Keratinocyte (primary cell): ENCODE data around the gene GEN1. TPM values are rescaled to one million over a fixed set of nuclear protein-coding genes. Genes with fewer than 3 reads are reported as not detected.

Experiments
- DNase-seq: peaks from one replicate; pipeline ENCODE4 v3.0.0-alpha.2; 2011; ENCODE audit warnings: low read depth, missing footprints, low spot score
- FAIRE-seq: peaks from 2 replicates; lab custom pipeline; 2011; peaks lifted over from hg19 to GRCh38; lab: Jason Lieb, UNC
- H2AFZ ChIP-seq: 2 replicates; pipeline ENCODE4 v1.6.0; 2012; ENCODE audit warnings: low read length, control low read depth, inconsistent platforms; ENCODE audit not compliant: control insufficient read depth
- H3K27ac ChIP-seq: 2 replicates; pipeline ENCODE4 v1.5.1; 2011; ENCODE audit warnings: low read length; ENCODE audit not compliant: control insufficient read depth, insufficient read depth
- H3K27me3 ChIP-seq: 3 replicates; pipeline ENCODE4 v1.6.0; 2011; ENCODE audit warnings: low read length; ENCODE audit not compliant: control insufficient read depth, insufficient read depth; ENCODE audit errors: extremely low read depth
- H3K36me3 ChIP-seq, 2 experiments: 2 replicates in 1 of 2; 3 replicates in 1 of 2; pipeline ENCODE4 v1.5.1; 2011; ENCODE audit warnings: low read length in 2 of 2, mild to moderate bottlenecking in 1 of 2; ENCODE audit not compliant: control insufficient read depth in 2 of 2, insufficient read depth in 2 of 2; ENCODE audit errors: extremely low read depth in 1 of 2
- H3K4me1 ChIP-seq: 3 replicates; pipeline ENCODE4 v1.5.1; 2011; ENCODE audit warnings: low read length; ENCODE audit not compliant: control insufficient read depth, insufficient read depth; ENCODE audit errors: extremely low read depth
- H3K4me2 ChIP-seq: 3 replicates; pipeline ENCODE4 v1.6.0; 2011; ENCODE audit warnings: low read depth, low read length; ENCODE audit not compliant: control insufficient read depth, insufficient read depth; ENCODE audit errors: extremely low read depth
- H3K4me3 ChIP-seq, 3 experiments: fragments of 200-600 bp in 1 of 3; sonication (generic) in 1 of 3; 2 replicates in 2 of 3; 3 replicates in 1 of 3; pipeline ENCODE4 v1.5.1; 2011 to 2016; ENCODE audit warnings: low read length in 3 of 3, mild to moderate bottlenecking in 3 of 3, control low read depth in 2 of 3, inconsistent platforms in 1 of 3, low read depth in 1 of 3, mixed read lengths in 1 of 3, mixed run types in 1 of 3, moderate library complexity in 1 of 3; ENCODE audit not compliant: control insufficient read depth in 2 of 3, insufficient read depth in 2 of 3; ENCODE audit errors: extremely low read depth in 1 of 3
- H3K79me2 ChIP-seq: 2 replicates; pipeline ENCODE4 v1.6.0; 2012; ENCODE audit warnings: low read length; ENCODE audit not compliant: control insufficient read depth, insufficient read depth
- H3K9ac ChIP-seq: 3 replicates; pipeline ENCODE4 v1.6.0; 2011; ENCODE audit warnings: low read length; ENCODE audit not compliant: control insufficient read depth, insufficient read depth; ENCODE audit errors: extremely low read depth
- H3K9me1 ChIP-seq: 3 replicates; pipeline ENCODE4 v1.6.0; 2011; ENCODE audit warnings: low read length; ENCODE audit not compliant: control insufficient read depth, insufficient read depth; ENCODE audit errors: extremely low read depth
- H3K9me3 ChIP-seq: 2 replicates; pipeline ENCODE4 v1.5.1; 2012; ENCODE audit warnings: low read depth, low read length; ENCODE audit not compliant: control insufficient read depth
- H4K20me1 ChIP-seq: 3 replicates; pipeline ENCODE4 v1.6.0; 2011; ENCODE audit warnings: low read length; ENCODE audit not compliant: control insufficient read depth, insufficient read depth; ENCODE audit errors: extremely low read depth
- EZH2 ChIP-seq: IDR thresholded peaks from one replicate; pipeline ENCODE4 v1.6.1; 2012; ENCODE audit warnings: inconsistent platforms, mild to moderate bottlenecking, low read length, moderate library complexity
- dilution Hi-C: fragments of 300-500 bp; cut with MboI; formaldehyde crosslinking; loops from one replicate; pipeline ENCODE4 v1.7.0; 2020; ENCODE audit warnings: low sequenced_read_pairs; ENCODE audit not compliant: extremely low pct_ligation_motif_present
- polyA plus RNA-seq, 5 experiments: library from polyadenylated mRNA; depleted of rRNA in 3 of 5; stranded (reverse) in 3 of 5; stranded (forward) in 1 of 5; unstranded in 1 of 5; fragments of >200 nt; gene quantifications; 1 replicate in 1 of 5; 2 replicates in 3 of 5; 3 replicates in 1 of 5; pipeline versions ENCODE4 v1.2.1 to v1.2.3, GENCODE V29; 2011 to 2012; ENCODE audit warnings: missing spikeins in 2 of 5, low read depth in 1 of 5, low replicate concordance in 1 of 5
- TF ChIP-seq, protein P1 (sequence below), 3 experiments: IDR thresholded peaks in 1 of 3; conservative IDR thresholded peaks in 1 of 3; optimal IDR thresholded peaks in 1 of 3; 2 replicates in 2 of 3; 3 replicates in 1 of 3; pipeline versions ENCODE3 to v1.5.1; 2011; ENCODE audit warnings: low read length in 3 of 3, mild to moderate bottlenecking in 3 of 3, moderate library complexity in 2 of 3, control low read depth in 1 of 3, inconsistent platforms in 1 of 3; ENCODE audit not compliant: insufficient read depth in 2 of 3; ENCODE audit errors: extremely low read depth in 1 of 3

Gene GEN1
- polyA plus RNA-seq, 1 donor (not counting 4 experiments of a cell fraction or from before 2014, with no cell fraction given): 17.2 TPM

DNA sequence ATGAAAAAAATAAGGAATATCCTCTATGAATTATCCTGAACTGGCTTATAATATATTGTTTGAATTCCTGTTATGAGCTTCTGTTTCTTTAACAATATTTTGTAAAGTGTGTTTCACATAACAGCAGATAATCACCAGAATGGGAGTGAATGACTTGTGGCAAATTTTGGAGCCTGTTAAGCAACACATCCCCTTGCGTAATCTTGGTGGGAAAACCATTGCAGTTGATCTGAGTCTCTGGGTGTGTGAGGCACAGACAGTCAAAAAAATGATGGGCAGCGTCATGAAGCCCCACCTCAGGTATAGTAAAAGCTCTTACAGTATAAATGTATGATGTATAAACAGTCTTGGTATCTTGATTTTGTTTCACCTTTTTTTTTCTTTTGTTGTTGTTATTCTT lies 5.9 kb downstream of the GEN1 start:
- Histone ChIP-seq H3K4me2 (no peak overlapping the region), H3K9me3 (no peaks in the 10 kb centered on the region), H4K20me1 (no peaks in the 10 kb centered on the region), H3K79me2 (peaks cover 53% of the 10 kb centered on the region), H3K9ac (no peak overlapping the region), H2AFZ (no peak overlapping the region), H3K36me3 (peaks cover 2 to 3% of the 10 kb centered on the region in 2 experiments), H3K27ac (no peak overlapping the region), H3K9me1 (no peaks in the 10 kb centered on the region), H3K27me3 (no peaks in the 10 kb centered on the region), H3K4me1 (peaks cover 24% of the 10 kb centered on the region), H3K4me3 (no peak overlapping the region)
- TF ChIP-seq EZH2: no peak
- TF ChIP-seq, protein P1, sequence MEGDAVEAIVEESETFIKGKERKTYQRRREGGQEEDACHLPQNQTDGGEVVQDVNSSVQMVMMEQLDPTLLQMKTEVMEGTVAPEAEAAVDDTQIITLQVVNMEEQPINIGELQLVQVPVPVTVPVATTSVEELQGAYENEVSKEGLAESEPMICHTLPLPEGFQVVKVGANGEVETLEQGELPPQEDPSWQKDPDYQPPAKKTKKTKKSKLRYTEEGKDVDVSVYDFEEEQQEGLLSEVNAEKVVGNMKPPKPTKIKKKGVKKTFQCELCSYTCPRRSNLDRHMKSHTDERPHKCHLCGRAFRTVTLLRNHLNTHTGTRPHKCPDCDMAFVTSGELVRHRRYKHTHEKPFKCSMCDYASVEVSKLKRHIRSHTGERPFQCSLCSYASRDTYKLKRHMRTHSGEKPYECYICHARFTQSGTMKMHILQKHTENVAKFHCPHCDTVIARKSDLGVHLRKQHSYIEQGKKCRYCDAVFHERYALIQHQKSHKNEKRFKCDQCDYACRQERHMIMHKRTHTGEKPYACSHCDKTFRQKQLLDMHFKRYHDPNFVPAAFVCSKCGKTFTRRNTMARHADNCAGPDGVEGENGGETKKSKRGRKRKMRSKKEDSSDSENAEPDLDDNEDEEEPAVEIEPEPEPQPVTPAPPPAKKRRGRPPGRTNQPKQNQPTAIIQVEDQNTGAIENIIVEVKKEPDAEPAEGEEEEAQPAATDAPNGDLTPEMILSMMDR (optimal IDR thresholded peaks at IDR 0.05 in 1 of 3, IDR thresholded peaks at IDR 0.05 in 1 of 3, conservative IDR thresholded peaks at IDR 0.05 in 1 of 3; ENCODE audit: extremely low read depth in 1 of 3, insufficient read depth in 2 of 3, low read length in 3 of 3): no peak
- no peak for DNase-seq
- dilution Hi-C loops: no loop called here
- no peak for FAIRE-seq

DNA sequence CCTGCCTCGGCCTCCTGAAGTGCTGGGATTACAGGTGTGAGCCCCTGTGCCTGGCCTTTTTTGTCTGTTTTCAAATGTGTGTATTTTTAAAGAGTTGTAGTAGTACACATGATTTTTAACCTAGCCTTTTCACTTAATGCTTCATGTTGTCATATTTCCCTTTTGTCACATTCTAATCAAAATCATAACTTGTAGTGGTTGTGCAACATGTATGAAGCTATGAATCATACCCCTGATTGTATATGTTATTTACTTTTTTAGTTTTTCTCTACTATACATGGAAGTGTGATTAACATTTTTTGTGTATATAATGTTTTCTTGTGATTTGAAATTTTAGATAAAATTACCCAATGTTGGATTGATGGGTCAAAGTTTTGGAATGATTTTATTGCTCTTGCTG lies 8.5 kb downstream of the GEN1 start:
- FAIRE-seq (no peak), DNase-seq (no peak)
- H3K9me1 ChIP-seq: no peaks in the 10 kb centered on the region
- no peak overlapping the region for H3K4me2 ChIP-seq
- no peak overlapping the region for H3K9ac ChIP-seq
- H3K27ac ChIP-seq: no peak overlapping the region
- H4K20me1 ChIP-seq: no peaks in the 10 kb centered on the region
- no peak overlapping the region for H3K4me3 ChIP-seq
- TF ChIP-seq, protein P1 (optimal IDR thresholded peaks at IDR 0.05 in 1 of 3, IDR thresholded peaks at IDR 0.05 in 1 of 3, conservative IDR thresholded peaks at IDR 0.05 in 1 of 3; ENCODE audit: extremely low read depth in 1 of 3, insufficient read depth in 2 of 3, low read length in 3 of 3): no peak
- no peak for TF ChIP-seq EZH2
- dilution Hi-C loops: no loop called here
- H3K79me2 ChIP-seq: peaks cover 32% of the 10 kb centered on the region
- H3K36me3 ChIP-seq: peaks cover 2 to 8% of the 10 kb centered on the region in 2 experiments
- H2AFZ ChIP-seq: no peak overlapping the region
- no peaks in the 10 kb centered on the region for H3K27me3 ChIP-seq
- no peaks in the 10 kb centered on the region for H3K9me3 ChIP-seq
- peaks cover 2% of the 10 kb centered on the region for H3K4me1 ChIP-seq
